NT2/D1 (cell line): ENCODE measurements around the gene SBK2.

Source experiments
- DNase-seq: peaks from one replicate; pipeline ENCODE4 v3.0.0-alpha.2; 2011; ENCODE audit warnings: low read depth, low spot score
- H3K27me3 ChIP-seq: 2 replicates; pipeline ENCODE4 v1.6.0; 2011; ENCODE audit warnings: mild to moderate bottlenecking; ENCODE audit not compliant: insufficient read length, insufficient read depth
- H3K36me3 ChIP-seq: 2 replicates; pipeline ENCODE4 v1.6.1; 2011; ENCODE audit warnings: mild to moderate bottlenecking, low read length, mixed read lengths; ENCODE audit not compliant: insufficient read depth, insufficient read length
- H3K4me1 ChIP-seq: 2 replicates; pipeline ENCODE4 v1.5.1; 2011; ENCODE audit not compliant: insufficient read depth, insufficient read length
- H3K4me3 ChIP-seq: 2 replicates; pipeline ENCODE4 v1.5.1; 2011; ENCODE audit warnings: low read depth; ENCODE audit not compliant: insufficient read length
- H3K9ac ChIP-seq: 2 replicates; pipeline ENCODE4 v1.6.0; 2011; ENCODE audit warnings: low read depth; ENCODE audit not compliant: insufficient read length
- H3K9me3 ChIP-seq: 2 replicates; pipeline ENCODE4 v1.5.1; 2011; ENCODE audit warnings: mild to moderate bottlenecking, low read length; ENCODE audit not compliant: insufficient read depth
- SUZ12 ChIP-seq: IDR thresholded peaks from 2 replicates; pipeline ENCODE4 v1.6.1; 2011; ENCODE audit not compliant: insufficient read length, insufficient read depth; ENCODE audit errors: extremely low read depth
- YY1 ChIP-seq: IDR thresholded peaks from 2 replicates; pipeline ENCODE4 v1.6.1; 2011; ENCODE audit not compliant: insufficient read length, insufficient read depth
- ZNF274 ChIP-seq: IDR thresholded peaks from 2 replicates; pipeline ENCODE4 v1.6.1; 2011; ENCODE audit warnings: mild to moderate bottlenecking, low read depth, low read length

Gene SBK2

GRCh38 chr19:55494172-55494761 lies 42.7 kb downstream of the SBK2 start:
- Histone ChIP-seq H3K27me3 (peaks cover 4% of the 10 kb centered on the region), H3K9ac (peak overlapping the region; percentile 36), H3K4me3 (no peak overlapping the region), H3K36me3 (peaks cover 5% of the 10 kb centered on the region), H3K4me1 (peaks cover 19% of the 10 kb centered on the region), H3K9me3 (no peaks in the 10 kb centered on the region)
- TF ChIP-seq ZNF274: no peak
- no peak for TF ChIP-seq SUZ12
- TF ChIP-seq YY1: no peak
- DNase-seq: no peak

GRCh38 chr19:55493645-55494171 lies 43.2 kb downstream of the SBK2 start:
- Histone ChIP-seq H3K36me3 (peaks cover 5% of the 10 kb centered on the region), H3K9ac (no peak overlapping the region), H3K4me3 (no peak overlapping the region), H3K4me1 (peaks cover 19% of the 10 kb centered on the region), H3K27me3 (peaks cover 4% of the 10 kb centered on the region), H3K9me3 (no peaks in the 10 kb centered on the region)
- no peak for DNase-seq
- no peak for TF ChIP-seq ZNF274
- TF ChIP-seq SUZ12: no peak
- TF ChIP-seq YY1: no peak

- Histone ChIP-seq H3K9me3 (no peaks in the 10 kb centered on the region), H3K9ac (no peak overlapping the region), H3K4me1 (peaks cover 21% of the 10 kb centered on the region), H3K4me3 (no peak overlapping the region), H3K36me3 (peaks cover 5% of the 10 kb centered on the region), H3K27me3 (no peaks in the 10 kb centered on the region)
- no peak for DNase-seq
- TF ChIP-seq SUZ12: no peak
- no peak for TF ChIP-seq YY1
- TF ChIP-seq ZNF274: no peak
Observed at GRCh38 chr19:55493052-55493644, 43.8 kb downstream of the SBK2 start.

- Histone ChIP-seq H3K4me1 (peaks cover 23% of the 10 kb centered on the region), H3K27me3 (no peaks in the 10 kb centered on the region), H3K9me3 (no peaks in the 10 kb centered on the region), H3K36me3 (peaks cover 5% of the 10 kb centered on the region), H3K4me3 (no peak overlapping the region), H3K9ac (no peak overlapping the region)
- TF ChIP-seq ZNF274 (no peak), SUZ12 (no peak), YY1 (no peak)
- DNase-seq: no peak
Observed at GRCh38 chr19:55492362-55492944, 44.5 kb downstream of the SBK2 start.

GRCh38 chr19:55491546-55492360 lies 45.2 kb downstream of the SBK2 start:
- Histone ChIP-seq H3K27me3 (no peaks in the 10 kb centered on the region), H3K4me1 (peaks cover 23% of the 10 kb centered on the region)
- no peak for DNase-seq

GRCh38 chr19:55490478-55491432 lies 46.2 kb downstream of the SBK2 start:
- Histone ChIP-seq H3K9ac (no peak overlapping the region), H3K27me3 (no peaks in the 10 kb centered on the region), H3K4me1 (peaks cover 28% of the 10 kb centered on the region), H3K9me3 (no peaks in the 10 kb centered on the region), H3K36me3 (peaks cover 6% of the 10 kb centered on the region), H3K4me3 (no peak overlapping the region)
- DNase-seq: no peak
- TF ChIP-seq ZNF274 (no peak), SUZ12 (no peak), YY1 (no peak)

More at GRCh38 chr19:55491546-55492360, 45.2 kb downstream of the SBK2 start:
- H3K4me3 ChIP-seq: no peak overlapping the region
- TF ChIP-seq SUZ12 (no peak), YY1 (no peak), ZNF274 (no peak)
- no peaks in the 10 kb centered on the region for H3K36me3 ChIP-seq
- H3K9me3 ChIP-seq: no peaks in the 10 kb centered on the region
- H3K9ac ChIP-seq: no peak overlapping the region
